HG03108 (cell line): Measurements from ENCODE around the gene INTS11.

ENCODE experiments used
- ATAC-seq: cut with Tn5 transposase; IDR thresholded peaks from one replicate; pipeline ENCODE4 v1.9.1; 2021; ENCODE audit warnings: moderate library complexity; ENCODE audit not compliant: unreplicated experiment

INTS11 gene

GRCh38 chr1:1358433-1359271 lies 34.2 kb upstream of the INTS11 start, which contains the start of gene MXRA8:
Gene MXRA8 (minus strand): TSS chr1:1358555. CDS start chr1:1358504, 51 bp downstream.
- ATAC-seq = no peak

GRCh38 chr1:1357871-1358432 lies 33.5 kb upstream of the INTS11 start:
- ATAC-seq = no peak

GRCh38 chr1:1356796-1357401 lies 32.4 kb upstream of the INTS11 start:
- ATAC-seq = no peak

GRCh38 chr1:1356166-1356795 lies 31.8 kb upstream of the INTS11 start:
- no peak for ATAC-seq

GRCh38 chr1:1355416-1355815 lies 31.0 kb upstream of the INTS11 start:
- ATAC-seq = no peak

- no peak for ATAC-seq
Measured at GRCh38 chr1:1354271-1355247, 30.1 kb upstream of the INTS11 start.

GRCh38 chr1:1353389-1354151 lies 29.1 kb upstream of the INTS11 start:
- ATAC-seq = no peak

GRCh38 chr1:1352786-1353388 lies 28.4 kb upstream of the INTS11 start:
- no peak for ATAC-seq

- no peak for ATAC-seq
Measured at GRCh38 chr1:1351511-1352427, 27.3 kb upstream of the INTS11 start.

GRCh38 chr1:1349256-1350012 lies 25.0 kb upstream of the INTS11 start, which contains the start of gene DVL1:
Gene DVL1 (minus strand): TSS chr1:1349418. CDS start chr1:1349065, 353 bp downstream.
- peak; percentile 52 for ATAC-seq

GRCh38 chr1:1348420-1349255 lies 24.2 kb upstream of the INTS11 start:
- peak; percentile 25 for ATAC-seq

- ATAC-seq = no peak
Measured at GRCh38 chr1:1347663-1348419, 23.4 kb upstream of the INTS11 start.

- no peak for ATAC-seq
Measured at GRCh38 chr1:1347026-1347595, 22.7 kb upstream of the INTS11 start.

GRCh38 chr1:1346501-1346890 lies 22.0 kb upstream of the INTS11 start:
- no peak for ATAC-seq

GRCh38 chr1:1345860-1346500 lies 21.5 kb upstream of the INTS11 start:
- ATAC-seq = no peak
